Smooth muscle cell of the brain vasculature (primary cell): ENCODE measurements around the gene KIAA0753.

Source experiments
- DNase-seq: peaks from one replicate; pipeline ENCODE4 v3.0.0-alpha.2; 2012; ENCODE audit warnings: low read depth, low spot score

KIAA0753 gene

DNA sequence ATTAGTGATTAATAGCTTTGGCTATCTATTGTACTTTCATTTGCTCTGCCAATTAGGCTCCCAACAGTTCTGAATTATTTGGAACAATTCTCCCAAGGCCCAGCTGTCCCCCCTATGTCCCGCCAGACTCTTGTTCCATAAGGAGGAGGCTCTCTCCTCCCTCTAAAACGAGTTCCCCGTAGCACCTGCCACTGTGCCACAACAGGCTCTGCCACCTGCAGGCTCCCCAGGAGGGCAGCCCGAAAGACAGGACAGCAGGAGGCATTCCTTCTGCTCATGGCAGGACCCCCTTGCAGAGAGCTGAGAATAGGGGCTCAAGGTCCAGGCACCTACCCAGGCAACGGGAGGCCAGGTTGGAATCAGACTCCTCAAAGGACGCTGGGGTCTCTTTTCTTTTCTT, 93.2 kb downstream of the KIAA0753 start:
- no peak for DNase-seq

GRCh38 chr17:6546069-6546718, 94.3 kb downstream of the KIAA0753 start:
- DNase-seq = no peak

- no peak for DNase-seq
Observed at GRCh38 chr17:6545291-6545690, 95.2 kb downstream of the KIAA0753 start.

DNA sequence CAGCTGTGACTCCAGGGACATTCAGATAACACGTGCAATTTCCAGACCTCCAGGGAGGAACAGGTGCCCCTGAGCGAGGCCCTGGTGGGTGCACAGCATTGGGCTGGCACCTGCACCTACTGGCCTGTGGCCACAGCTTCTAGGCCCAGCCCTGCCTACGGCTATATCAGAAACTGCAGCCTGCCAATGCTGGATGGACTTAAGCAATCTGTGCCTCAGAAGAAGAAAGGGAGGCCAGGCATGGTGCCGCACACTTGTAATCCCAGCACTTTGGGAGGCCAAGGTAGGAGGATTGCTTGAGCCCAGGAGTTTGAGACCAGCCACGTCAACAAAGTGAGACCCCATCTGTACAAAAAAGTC, 96.5 kb downstream of the KIAA0753 start:
- no peak for DNase-seq

DNA sequence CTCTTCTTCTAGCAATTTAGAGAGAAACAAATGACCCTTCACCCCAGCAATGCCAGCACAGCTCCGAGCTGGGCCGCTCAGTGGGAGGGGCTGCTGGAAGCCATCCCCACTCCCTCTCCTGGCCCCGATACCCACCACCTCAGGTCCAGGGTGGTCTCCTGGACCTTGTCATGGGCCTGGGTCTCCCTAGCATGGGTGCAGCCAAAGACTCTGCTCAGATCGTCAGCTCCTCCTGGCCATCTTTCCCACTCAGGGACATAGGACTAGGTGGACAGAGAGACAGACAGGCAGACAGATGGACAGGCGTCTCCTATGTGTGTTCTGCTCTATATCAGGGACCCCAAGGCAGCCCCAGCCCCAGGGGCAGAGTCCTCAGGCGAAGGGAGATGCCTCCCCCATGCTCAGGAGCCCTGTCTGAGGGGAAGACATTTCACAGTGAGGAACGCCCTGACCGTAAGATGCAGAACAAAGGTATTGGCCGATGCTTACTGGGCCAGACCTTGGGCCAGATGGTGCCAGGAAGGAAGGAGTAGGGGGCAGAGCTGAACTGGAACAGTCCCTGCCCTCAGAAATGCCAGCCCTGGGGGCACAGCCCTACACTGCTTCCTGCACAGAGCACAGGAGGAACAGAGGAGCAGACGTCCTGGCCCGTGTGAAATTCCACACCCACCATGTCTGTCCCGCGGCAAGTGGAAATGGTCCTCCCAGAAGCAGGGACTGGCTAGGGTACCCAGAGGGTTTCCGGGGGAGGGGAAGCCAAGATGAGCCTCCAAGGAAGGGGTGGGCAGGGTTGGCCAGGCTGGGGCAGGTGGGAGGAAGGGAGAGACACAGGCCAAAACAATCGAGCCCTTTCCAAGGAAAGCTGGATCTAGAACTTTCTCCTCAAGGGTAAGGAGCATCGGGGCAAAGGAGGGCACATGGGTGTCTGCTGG, 97.2 kb downstream of the KIAA0753 start:
- no peak for DNase-seq

GRCh38 chr17:6542577-6542976, 97.9 kb downstream of the KIAA0753 start:
- DNase-seq = no peak

DNA sequence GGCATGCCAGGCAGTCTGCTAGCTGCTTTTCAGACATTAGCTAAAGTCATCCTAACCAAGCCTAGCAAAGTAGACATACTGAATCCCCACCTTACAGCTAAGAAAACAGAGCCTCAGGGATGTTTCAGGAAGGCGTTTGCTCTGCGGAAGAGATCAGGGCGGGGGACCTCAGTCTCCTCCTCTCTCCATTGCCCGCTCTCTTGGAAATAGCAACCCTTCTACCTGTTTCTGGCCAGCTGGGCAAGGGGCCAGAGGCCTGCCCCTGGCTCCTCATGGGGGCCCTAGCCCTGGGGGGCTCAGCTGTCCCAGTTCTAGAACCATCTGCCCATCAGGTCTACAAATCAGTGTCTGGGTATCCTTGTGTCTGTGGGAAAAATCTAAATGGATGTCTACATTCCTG, 98.6 kb downstream of the KIAA0753 start:
- no peak for DNase-seq

DNA sequence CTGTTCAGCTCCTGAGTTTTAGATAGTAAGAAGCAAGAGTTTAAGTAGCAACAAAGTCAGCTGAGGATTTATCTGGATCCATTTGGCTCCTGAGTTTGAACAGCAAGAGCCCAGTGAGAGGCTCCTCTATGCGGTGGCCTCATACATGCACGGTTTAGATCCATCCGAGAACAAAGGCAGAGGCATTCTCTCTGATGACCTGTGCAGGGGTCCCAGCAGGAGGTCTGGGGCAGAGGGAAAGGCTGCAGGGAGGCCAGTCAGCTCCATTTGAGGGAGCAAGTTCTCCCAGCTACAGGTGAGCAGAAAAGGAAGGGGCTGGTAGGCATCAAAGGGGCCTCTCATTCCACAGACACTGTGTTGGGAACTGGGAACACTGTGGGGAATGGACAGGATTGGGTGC, 100.6 kb downstream of the KIAA0753 start:
- no peak for DNase-seq

GRCh38 chr17:6536566-6537065, 103.9 kb downstream of the KIAA0753 start:
- no peak for DNase-seq

DNA sequence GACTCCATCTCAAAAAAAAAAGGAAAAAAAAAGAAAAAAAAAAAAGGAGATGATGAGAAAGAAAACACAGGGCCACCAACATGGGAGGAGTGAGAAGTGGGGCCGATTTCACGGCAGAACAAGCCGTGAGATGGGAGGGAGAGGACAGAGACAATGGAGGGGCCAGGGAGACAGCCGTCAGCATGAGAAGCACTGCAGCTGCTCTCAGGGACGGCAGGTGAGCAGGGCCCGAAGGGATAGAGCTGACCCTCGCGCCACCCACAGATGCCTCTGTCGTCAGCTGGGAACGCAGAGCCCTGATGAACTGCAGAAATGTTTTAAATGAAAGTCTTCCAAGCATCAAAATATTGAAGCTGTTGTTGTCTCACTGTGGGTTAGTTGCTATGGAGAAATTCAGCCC, 104.5 kb downstream of the KIAA0753 start:
- no peak for DNase-seq

DNA sequence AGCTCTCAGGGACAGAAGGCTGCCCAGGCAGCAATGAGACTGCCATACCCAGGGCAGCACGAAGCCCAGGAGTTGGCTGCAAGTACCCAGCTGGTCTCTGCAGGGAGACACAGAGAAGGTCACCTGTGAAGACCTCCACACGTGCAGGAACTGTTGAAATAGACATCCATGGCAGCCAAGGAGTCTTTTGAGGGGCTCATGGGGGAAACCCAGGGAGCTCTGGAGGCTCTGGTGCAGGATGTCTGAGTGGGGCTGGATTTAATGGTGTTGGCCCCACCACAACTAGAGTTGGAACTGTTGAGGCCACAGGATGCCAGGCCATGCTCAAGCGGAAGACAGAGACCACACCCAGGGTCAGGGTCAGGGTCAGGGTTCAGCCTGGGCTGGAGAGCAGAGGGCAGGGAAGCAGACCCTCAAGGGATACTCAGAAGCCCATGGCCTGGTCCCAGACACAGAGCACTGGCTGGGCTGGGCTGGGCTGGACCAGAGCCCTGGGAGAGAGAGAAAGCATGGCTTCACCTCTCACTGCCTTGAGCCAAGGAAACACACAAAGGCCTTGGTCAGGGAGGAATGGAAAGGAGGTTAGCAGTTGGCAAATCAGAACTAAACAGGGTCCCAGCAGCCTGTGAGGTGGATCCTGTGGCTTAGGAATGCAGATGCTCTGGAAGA, 105.5 kb downstream of the KIAA0753 start:
- DNase-seq = no peak

DNA sequence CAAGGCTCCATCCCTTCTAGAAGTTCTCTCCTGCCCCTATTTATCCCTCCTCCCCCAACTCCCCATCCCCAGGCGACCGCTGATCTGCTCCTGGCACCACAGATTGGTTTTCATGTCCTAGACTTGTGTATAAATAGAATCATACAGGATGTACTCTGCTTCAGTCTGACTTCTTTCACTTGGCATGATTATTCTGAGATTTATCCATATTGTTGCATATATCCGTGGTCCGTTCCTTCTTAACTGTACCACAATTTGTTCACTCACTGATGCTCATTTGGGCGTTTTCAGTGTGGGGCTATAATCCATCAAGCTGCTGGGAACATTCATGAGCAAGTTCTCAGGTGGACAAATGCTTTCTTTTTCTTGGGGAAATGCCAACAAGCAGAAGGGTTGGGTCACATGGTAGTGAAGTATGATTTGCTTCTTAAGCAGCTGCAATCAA, 108.0 kb downstream of the KIAA0753 start:
- no peak for DNase-seq

- DNase-seq = no peak
Observed at GRCh38 chr17:6531575-6531974, 108.9 kb downstream of the KIAA0753 start.

DNA sequence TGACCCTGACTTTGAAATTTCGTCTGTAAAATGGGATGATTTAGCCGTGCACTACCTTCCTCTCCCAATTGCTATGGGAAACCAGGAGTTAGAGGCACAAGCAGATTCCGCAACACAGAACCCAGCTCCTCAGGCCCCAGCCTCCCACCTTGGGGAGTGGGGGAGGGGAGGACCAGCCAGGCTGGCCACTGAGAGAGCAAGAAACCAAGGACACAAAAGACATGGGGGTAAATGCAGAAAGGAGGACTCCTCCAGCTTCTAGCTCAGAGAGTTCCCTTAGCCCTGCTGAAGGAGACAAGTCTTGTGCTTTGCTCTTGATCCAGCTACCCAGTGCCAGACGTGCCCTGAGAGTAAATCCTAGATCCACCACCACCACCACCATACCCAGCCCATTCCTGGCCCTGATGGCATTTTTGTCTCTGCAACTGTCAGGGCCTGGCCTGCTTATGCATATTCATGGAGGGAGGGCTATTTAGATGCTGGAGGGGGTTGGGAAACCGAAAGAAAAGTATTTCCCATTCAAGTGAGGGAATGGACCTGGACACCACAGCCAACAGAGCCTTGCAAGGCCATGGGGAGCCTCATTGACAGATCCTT, 110.1 kb downstream of the KIAA0753 start:
- no peak for DNase-seq

DNA sequence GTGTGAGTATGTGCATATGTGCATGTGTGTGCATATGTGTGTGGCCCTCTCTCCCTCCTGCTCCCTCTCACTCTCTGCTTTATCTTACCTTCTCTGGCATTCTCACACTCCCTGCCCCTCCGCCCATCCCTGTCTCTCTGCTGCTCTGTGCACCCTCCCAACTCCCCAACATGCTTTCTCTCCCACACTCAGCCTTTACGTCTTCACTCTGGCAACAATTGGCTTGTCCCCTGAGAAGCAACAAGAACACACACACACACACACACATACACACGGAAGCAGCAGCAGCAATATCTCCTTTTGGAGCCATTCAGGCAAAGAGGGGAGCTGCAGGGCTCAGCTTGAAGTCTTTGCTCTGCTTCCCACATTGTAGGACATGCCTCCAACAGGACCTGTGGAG, 112.0 kb downstream of the KIAA0753 start:
- DNase-seq = no peak
